HL-60/S4 treated with phorbol 12-myristate 13-acetate at 8.2 ng/mL for 4 days and 3 days (cell line): ENCODE data around the gene SGK1.
"Not testable (repeated sequence)": the region's sequence is repeated elsewhere in the genome, so short reads cannot be mapped to it uniquely, and the experiment has no call there.

Experiments used
- in situ Hi-C: fragments of 300-500 bp; cut with MboI; formaldehyde crosslinking; loops from 2 replicates; pipeline ENCODE4 v1.15.0; 2022; ENCODE audit warnings: low sequenced_read_pairs

SGK1 gene

DNA sequence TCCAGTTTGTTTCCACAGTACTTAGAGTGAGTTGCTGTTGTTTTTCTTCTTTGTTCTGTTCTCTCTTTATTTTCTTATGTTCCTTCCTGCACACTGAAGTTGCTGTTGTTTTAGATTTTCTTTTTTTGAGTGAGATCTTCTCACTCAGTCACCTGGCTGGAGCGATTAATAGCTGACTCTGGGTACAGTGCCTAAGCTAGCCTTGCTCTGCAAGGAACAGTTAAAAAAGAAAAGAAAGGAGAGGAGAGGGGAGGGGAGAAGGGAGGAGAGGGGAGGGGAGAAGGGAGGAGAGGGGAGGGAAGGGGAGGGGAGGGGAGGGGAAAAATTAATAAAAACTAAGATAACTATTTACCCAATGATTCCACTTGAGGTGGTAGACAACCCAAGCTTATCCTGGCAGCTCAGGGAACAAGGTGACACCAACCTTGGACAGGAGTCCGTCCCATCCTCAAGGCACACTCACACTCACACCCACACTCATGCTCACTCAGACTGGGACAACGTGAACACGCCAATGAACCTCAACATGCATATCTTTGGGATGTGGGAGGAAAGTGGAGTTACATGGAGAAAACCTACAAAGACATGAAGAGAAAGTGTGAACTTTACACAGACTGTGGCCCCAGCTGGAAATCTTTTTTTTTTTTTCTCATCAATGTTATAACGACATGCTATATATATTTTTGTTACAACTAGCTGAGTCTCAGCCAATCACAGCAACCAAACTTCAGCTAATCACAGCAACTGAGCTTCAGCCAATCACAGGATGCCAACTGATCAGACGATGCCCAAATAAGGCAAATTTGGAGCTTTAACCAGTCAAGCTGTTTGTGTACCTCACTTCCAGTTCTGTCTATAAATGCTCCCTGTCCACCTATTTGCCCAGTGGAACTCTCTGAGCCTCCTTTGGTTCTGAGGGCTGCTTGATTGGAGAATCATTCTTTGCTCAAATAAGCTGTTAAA, 124.1 kb downstream of the SGK1 start:
- in situ Hi-C loops, result no loop called here

DNA sequence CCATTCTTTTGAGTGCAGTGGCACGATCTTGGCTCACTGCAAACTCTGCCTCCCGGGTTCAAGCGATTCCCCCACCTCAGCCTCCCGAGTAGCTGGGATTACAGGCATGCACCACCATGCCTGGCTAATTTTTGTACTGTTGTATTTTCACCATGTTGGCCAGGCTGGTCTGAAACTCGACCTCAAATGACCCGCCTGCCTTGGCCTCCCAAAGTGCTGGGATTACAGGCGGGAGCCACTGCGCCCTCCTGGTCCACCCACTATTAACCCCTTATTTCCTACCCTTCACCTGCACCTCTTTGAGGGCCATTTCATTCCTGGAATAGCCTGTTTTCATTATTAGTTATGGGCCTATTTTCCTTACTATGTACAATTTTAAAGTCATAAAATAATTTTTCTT, 125.3 kb downstream of the SGK1 start:
- in situ Hi-C loops, result not testable (repeated sequence)

DNA sequence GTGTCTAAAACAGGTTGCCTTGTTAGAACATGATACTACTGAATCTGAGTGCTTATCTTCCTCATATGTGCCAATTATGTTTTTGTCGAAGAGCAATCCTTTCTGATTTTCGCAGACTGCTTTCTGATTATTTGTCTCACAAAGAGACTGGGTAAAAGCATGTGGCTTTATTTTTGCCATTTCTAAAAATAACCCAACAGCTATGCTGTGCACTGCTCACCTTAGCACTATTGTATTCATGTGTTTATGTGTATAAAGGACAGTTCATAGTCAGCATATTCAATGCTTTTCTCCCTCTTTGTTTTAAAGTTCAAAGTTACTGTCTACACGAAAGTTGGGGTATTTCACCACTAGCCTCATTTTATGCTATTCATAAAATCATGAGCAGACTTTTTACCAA, 127.0 kb downstream of the SGK1 start:
- in situ Hi-C loops, result no loop called here

GRCh38 chr6:134187751-134188150, 130.2 kb downstream of the SGK1 start:
- in situ Hi-C loops, result no loop called here

DNA sequence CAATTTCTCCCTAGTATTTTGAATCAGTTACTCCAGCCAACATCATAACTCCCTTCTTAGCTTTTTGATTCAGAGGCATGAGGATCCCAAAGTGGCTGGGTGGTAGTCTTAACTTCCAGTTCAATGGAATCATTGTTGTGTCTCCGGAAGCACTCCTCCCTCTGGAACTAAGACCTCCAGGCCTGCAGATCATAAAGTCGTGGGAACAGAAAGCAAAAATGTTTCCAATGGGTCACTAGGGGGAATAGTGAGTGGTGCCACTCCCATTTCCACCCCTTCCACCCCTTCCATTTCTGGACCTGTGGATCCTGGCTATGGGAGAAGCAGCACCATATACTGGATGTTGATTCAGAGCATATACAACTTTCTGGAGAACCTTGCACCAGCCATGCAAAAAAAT, 130.8 kb downstream of the SGK1 start:
- in situ Hi-C loops, result no loop called here

GRCh38 chr6:134186355-134186754, 131.6 kb downstream of the SGK1 start:
- in situ Hi-C loops, result no loop called here

- in situ Hi-C loops, result no loop called here
Observed at GRCh38 chr6:134185277-134185676, 132.6 kb downstream of the SGK1 start.

- in situ Hi-C loops, result loop anchor here (5.0 kb wide), 1 partner anchor 328 kb away; no protein-coding TSS in a partner anchor
Observed at GRCh38 chr6:134183844-134184243, 134.1 kb downstream of the SGK1 start.

DNA sequence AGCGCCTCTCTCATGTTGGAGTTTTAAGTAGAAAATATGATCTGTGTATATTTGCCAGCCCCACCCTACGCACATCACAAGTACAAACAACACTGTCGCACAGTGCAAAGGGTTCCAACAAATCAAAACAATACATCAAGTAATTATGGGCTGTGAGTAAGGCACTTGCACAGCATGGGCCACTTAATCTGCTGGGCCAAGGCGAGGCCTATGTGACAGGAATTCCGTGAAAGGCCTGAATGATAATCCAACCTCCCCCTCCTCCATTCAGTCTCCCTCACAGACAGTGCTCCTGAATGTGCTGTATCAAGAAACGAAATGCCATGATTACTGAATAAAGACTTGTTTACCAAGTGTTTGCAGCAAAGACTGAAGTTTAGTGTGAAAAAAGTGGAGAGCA, 135.4 kb downstream of the SGK1 start:
- in situ Hi-C loops, result loop anchor here (5.0 kb wide), 1 partner anchor 330 kb away; no protein-coding TSS in a partner anchor

- in situ Hi-C loops, result loop anchor here (5.0 kb wide), 1 partner anchor 331 kb away; no protein-coding TSS in a partner anchor
Observed at GRCh38 chr6:134181726-134182125, 136.2 kb downstream of the SGK1 start.

- in situ Hi-C loops, result loop anchor here (5.0 kb wide), 1 partner anchor 331 kb away; no protein-coding TSS in a partner anchor
Observed at GRCh38 chr6:134181251-134181650, 136.7 kb downstream of the SGK1 start.

- in situ Hi-C loops, result loop anchor here (5.0 kb wide), 1 partner anchor 332 kb away; no protein-coding TSS in a partner anchor
Observed at GRCh38 chr6:134180540-134180939, 137.4 kb downstream of the SGK1 start.

DNA sequence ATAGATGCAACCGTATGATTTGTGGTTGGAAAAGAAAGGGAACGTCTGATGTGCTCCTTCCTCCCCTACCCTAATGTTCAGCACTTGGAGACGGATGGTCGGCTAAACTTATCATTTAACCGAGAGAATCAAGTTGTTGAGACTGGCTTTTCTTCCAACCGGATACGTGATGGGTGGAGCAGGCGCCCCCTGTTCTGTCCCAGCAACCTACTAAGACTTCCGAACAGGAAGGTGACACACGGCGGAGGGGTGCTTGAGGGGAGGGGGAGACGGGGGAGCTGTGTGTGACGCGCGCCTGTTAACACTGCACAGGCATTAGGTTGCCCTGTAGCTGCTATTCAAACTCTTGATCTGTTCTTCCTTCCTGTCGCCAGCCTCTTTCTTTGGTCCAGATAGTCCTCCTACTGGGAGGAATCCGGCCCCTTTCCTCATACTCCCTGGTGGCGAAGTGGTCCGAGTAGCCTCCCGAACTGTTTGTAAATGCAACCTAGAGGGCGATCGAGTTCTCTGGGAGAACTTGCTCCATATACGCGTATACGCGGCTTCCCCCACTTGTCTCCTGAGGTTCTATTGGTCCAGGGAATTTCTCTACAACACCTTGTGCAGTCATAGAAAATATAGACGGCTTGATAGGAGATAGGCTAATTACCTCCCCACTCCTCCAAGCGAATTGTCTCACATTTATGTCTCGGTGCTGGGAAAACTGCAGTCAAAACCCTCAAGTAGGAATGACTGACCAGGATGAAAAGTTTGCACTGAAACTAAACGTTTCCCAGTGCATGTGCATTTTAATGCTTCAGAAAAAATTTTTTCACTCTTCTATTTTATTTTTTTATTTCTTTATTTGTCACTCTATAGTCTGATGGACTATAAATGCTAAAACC, 139.5 kb downstream of the SGK1 start:
- in situ Hi-C loops, result no loop called here

DNA sequence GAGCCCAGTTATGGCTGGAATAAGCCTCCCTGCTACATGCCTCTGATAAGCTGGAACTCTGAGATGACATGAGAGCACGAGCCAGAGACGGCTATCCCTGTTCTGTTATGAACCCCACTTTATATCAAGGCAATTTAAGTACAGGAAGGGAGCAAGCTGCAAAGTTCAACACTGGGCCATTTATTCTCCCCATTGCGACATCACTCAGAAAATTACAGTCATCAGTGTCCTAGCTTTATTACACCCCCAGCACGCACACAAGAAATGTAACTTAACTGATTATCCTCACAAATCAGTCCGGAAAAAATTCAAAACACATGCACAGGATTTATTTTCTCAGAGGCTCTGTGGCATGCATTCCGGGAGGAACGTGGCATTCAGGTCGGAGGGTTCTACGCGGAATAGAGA, 140.2 kb downstream of the SGK1 start:
- in situ Hi-C loops, result no loop called here

GRCh38 chr6:134177236-134177635, 140.7 kb downstream of the SGK1 start:
- in situ Hi-C loops, result no loop called here

GRCh38 chr6:134176264-134176975, 141.5 kb downstream of the SGK1 start:
- in situ Hi-C loops, result no loop called here

DNA sequence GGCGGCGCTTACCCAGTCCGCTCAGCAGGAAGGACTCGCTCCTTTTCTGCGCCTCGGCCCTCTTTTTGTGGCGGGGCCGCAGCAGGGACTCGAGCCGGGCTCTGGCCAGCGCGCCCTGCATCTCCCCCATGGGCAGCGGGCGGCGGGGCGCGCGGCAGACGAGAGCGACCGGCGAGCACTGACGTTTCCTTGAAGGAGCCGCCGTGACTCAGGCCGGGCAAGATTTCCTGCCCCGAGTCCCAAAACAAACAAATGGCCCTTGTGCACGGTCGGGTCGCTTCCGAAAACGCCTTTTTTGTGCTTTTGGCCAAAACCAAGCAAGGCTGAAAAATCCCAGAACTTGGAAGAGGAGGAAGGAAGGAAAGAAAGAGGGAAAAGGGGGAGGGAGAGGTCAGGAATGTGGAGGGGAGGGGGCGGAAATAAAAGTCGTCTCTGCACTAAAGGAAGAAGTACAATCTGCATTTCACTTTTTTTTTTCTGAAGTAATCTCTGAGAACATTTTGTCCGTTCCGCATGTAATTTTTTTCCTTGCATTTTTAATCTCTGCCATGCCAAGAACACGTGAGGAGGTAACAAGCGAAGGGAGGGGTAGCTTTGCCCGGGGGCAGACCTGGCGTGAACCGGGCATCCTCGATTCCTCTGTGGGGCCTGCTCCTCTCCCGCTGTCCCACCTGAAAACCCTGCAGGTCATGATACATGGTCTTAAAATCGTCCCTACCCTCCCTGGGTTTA, 142.2 kb downstream of the SGK1 start:
- in situ Hi-C loops, result no loop called here

GRCh38 chr6:134174672-134175531, 143.0 kb downstream of the SGK1 start:
- in situ Hi-C loops, result no loop called here
